Measurements from ENCODE around the gene PAFAH1B2. TPM values are rescaled to one million over a fixed set of nuclear protein-coding genes. Genes with fewer than 3 reads are reported as not detected.
"Not testable (repeated sequence)": the region's sequence is repeated elsewhere in the genome, so short reads cannot be mapped to it uniquely, and the experiment has no call there.

PAFAH1B2 gene
- total RNA-seq, 2 experiments from 2014 or later = 50.0 to 50.2 TPM

DNA sequence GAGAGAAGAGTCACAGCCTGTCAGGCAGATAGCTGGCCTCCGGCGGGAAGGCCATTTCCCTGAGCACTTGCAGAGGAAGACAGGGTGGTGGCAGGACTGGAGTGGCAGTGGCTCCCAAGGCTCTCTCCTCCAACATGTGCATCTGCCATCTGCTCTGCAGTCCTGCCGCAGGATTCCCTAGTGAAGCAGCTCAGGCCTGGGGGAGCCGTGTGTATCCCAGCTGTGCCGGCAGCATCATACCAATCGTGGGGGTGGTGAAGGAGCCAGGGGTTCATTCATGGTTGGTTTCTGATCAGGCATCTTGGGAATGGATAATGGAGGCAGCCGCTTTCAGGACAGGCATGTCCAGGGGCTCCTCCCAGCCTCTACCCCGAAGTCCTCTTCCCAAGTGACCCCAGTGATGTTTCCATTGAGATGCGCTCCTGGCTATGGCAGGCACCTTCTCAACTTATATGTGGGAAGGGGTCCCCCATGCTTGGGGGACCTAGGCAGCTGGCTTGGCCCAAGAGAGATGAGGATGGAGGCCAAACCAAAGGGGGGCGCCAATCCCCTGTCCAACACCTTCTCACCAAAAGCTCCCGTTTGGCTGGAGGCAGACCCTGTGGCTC is 61.2 kb downstream of the PAFAH1B2 start:
- Mint-ChIP-seq H3K4me3 (no peak overlapping the region), H3K9me3 (no peaks in the 10 kb centered on the region), H3K27ac (no peak overlapping the region), H3K4me1 (ENCODE audit: low read depth) (no peaks in the 10 kb centered on the region), H3K36me3 (ENCODE audit: low read depth) (peaks cover 20% of the 10 kb centered on the region), H3K27me3 (no peaks in the 10 kb centered on the region)
- ChIA-PET CTCF (no interaction called here), POLR2A (interaction anchor here (1.1 kb wide), 2 partner anchors 25 to 36 kb away, joined by 3 to 6 read pairs; no protein-coding TSS in a partner anchor)
- no peak for ATAC-seq
- intact Hi-C loops (cut with micrococcal nuclease) = loop anchor here (5.0 kb wide), 1 partner anchor 73 kb away; no protein-coding TSS in a partner anchor
- TF ChIP-seq, protein P1, sequence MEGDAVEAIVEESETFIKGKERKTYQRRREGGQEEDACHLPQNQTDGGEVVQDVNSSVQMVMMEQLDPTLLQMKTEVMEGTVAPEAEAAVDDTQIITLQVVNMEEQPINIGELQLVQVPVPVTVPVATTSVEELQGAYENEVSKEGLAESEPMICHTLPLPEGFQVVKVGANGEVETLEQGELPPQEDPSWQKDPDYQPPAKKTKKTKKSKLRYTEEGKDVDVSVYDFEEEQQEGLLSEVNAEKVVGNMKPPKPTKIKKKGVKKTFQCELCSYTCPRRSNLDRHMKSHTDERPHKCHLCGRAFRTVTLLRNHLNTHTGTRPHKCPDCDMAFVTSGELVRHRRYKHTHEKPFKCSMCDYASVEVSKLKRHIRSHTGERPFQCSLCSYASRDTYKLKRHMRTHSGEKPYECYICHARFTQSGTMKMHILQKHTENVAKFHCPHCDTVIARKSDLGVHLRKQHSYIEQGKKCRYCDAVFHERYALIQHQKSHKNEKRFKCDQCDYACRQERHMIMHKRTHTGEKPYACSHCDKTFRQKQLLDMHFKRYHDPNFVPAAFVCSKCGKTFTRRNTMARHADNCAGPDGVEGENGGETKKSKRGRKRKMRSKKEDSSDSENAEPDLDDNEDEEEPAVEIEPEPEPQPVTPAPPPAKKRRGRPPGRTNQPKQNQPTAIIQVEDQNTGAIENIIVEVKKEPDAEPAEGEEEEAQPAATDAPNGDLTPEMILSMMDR (IDR thresholded peaks at IDR 0.05) = no peak
- no peak for DNase-seq

DNA sequence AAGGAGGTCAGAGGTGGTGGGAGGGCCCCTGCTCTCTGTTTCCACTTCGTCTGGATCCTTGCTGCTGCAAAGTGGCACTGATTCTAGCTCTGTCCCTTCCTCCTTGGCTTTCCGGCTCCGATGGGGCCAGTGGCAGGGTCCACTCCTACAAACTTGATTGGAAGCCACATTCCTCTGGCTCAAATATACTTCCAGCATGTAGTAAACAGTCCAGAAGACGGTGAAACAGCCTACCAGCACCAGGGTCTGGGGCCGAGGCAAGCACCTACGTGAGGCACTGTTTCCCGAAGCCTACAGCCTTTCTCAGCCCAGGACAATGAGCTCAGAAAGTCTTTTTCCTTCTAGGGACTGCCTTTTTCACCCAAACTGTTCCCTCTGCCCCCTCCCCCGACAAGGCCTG is 62.0 kb downstream of the PAFAH1B2 start:
- H3K36me3 Mint-ChIP-seq (ENCODE audit: low read depth) = peaks cover 23% of the 10 kb centered on the region
- H3K27me3 Mint-ChIP-seq; H3K27ac Mint-ChIP-seq; CTCF ChIA-PET; ATAC-seq; H3K9me3 Mint-ChIP-seq; H3K4me3 Mint-ChIP-seq; DNase-seq; H3K4me1 Mint-ChIP-seq (ENCODE audit: low read depth): not testable (repeated sequence)
- intact Hi-C loops (cut with micrococcal nuclease) = loop anchor here (5.0 kb wide), 1 partner anchor 74 kb away; no protein-coding TSS in a partner anchor
- POLR2A ChIA-PET = interaction anchor here (1.1 kb wide), 1 partner anchor 36 kb away, joined by 3 read pairs; no protein-coding TSS in a partner anchor

DNA sequence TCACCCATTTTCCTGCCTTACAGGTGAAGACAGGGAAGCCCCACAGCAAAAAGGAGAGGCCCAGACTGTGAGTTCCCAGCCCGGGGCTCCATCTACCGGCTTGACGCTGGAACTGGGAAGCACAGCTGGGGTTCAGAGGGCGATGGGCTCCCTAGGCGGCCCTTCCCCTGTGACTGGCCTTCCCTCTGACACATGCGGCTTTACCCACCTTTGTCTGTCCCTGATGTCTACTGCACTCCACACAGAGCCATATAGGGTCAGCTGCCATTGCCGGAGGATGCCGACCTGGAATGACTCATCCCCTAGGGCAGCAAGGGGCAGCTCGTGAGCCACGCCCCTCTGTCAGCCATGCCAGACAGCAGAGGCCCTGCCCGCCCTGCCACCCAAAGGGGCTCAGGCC is 62.8 kb downstream of the PAFAH1B2 start:
- DNase-seq; ATAC-seq; H3K27ac Mint-ChIP-seq; H3K27me3 Mint-ChIP-seq; H3K4me1 Mint-ChIP-seq (ENCODE audit: low read depth); H3K9me3 Mint-ChIP-seq; CTCF ChIA-PET; H3K4me3 Mint-ChIP-seq; POLR2A ChIA-PET: not testable (repeated sequence)
- peaks cover 27% of the 10 kb centered on the region for H3K36me3 Mint-ChIP-seq (ENCODE audit: low read depth)
- intact Hi-C loops (cut with micrococcal nuclease) = loop anchor here (5.0 kb wide), 1 partner anchor 75 kb away; no protein-coding TSS in a partner anchor

DNA sequence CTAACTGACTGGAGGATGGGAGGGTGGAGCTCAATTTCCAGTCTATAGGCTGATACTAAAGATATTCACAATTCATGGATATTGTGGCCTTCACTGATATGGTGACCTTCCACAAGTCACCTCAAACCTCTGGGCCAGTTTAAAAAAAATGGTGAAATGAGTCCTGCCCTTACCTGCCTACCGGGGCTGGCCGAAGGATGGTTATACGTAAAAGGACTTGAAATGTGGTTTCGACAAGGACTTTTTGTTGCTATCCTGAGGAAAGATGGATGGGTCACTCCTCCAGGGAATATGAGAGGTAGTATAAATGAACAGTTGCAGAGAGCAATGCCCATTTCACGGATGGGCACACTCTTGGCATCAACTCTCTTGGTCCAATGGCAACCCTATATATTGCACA is 63.4 kb downstream of the PAFAH1B2 start:
- peaks cover 27% of the 10 kb centered on the region for H3K36me3 Mint-ChIP-seq (ENCODE audit: low read depth)
- ATAC-seq; H3K27me3 Mint-ChIP-seq; CTCF ChIA-PET; H3K9me3 Mint-ChIP-seq; H3K4me3 Mint-ChIP-seq; H3K27ac Mint-ChIP-seq; POLR2A ChIA-PET; DNase-seq; H3K4me1 Mint-ChIP-seq (ENCODE audit: low read depth): not testable (repeated sequence)
- intact Hi-C loops (cut with micrococcal nuclease) = loop anchor here (5.0 kb wide), 1 partner anchor 75 kb away; no protein-coding TSS in a partner anchor

DNA sequence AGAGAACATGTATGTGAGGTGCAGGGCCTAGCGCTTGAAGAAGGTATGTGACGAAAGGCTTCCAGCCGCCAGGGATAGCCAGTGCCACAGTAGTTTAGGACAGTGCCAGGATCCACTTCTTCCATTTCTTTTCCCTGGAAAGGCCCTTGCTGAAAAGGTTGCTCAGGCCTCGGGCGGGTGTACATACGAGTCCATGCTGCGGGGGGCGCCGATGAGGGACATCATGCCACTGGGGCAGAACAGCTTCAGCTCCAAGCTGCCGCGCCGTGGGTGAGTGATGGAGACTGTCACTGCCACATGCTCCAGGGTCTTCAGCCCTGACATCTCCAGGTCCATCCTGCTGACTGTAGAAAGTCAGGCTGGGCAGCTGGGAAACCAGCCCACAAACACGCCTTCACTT is 64.6 kb downstream of the PAFAH1B2 start:
- DNase-seq; POLR2A ChIA-PET; H3K27me3 Mint-ChIP-seq; H3K27ac Mint-ChIP-seq; H3K4me3 Mint-ChIP-seq; ATAC-seq; CTCF ChIA-PET; H3K9me3 Mint-ChIP-seq; H3K4me1 Mint-ChIP-seq (ENCODE audit: low read depth): not testable (repeated sequence)
- H3K36me3 Mint-ChIP-seq (ENCODE audit: low read depth) = peaks cover 32% of the 10 kb centered on the region
- intact Hi-C loops (cut with micrococcal nuclease) = loop anchor here (5.0 kb wide), 1 partner anchor 76 kb away; no protein-coding TSS in a partner anchor

DNA sequence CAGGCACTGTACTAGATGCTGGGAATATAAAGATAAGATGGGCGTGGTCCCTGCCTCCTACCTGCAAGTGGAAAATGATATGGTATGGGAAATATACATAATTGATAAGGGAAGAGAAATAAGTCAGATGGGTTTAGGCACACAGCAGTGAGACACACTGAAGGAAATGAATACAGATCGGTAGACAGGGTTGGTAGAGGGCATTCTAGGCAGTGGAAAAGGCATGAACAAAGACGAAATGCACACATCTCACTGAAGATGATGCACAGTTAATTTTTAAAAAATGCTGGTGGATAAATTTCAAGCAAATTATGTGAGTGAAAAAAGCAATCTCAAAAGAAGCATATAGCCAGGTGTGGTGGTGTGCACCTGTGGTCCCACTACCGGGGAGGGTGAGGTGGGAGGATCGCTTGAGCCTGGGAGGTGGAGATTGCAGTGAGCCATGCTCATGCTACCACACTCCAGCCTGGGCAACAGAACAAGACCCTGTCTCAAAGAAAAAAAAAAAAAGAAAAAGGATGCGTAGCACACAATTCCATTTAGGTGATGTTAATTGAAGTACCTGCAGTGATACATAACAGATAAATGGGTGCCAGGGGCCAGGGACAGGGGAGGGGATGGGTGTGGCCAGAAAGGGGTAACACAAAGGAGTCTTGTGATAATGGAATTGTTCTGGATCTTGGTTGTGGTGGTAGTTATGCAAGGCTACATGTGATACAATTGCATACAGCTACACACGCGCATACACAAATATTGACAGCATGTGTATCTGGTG is 65.5 kb downstream of the PAFAH1B2 start:
- POLR2A ChIA-PET; H3K27me3 Mint-ChIP-seq; DNase-seq; H3K4me1 Mint-ChIP-seq (ENCODE audit: low read depth); H3K4me3 Mint-ChIP-seq; CTCF ChIA-PET; ATAC-seq; H3K27ac Mint-ChIP-seq; H3K9me3 Mint-ChIP-seq: not testable (repeated sequence)
- H3K36me3 Mint-ChIP-seq (ENCODE audit: low read depth) = peaks cover 34% of the 10 kb centered on the region
- intact Hi-C loops (cut with micrococcal nuclease) = loop anchor here (5.0 kb wide), 1 partner anchor 77 kb away; no protein-coding TSS in a partner anchor

DNA sequence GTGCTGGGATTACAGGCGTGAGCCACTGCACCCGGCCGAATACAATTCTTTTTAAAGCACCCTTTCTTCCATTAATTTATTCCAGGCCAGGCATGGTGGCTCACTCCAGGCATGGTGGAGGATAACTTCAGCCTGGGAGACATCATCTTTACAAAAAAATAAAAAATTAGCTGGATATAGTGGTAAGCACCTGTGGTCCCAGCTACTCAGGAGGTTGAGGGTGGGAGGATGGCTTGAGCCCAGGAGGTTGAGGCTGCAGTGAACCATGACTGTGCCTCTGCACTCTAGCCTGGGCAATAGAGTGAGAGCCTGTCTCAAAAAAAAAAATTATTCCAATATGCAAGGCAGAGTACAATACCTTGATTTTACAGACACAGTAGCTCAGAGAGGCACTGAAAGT is 66.5 kb downstream of the PAFAH1B2 start:
- ChIA-PET POLR2A (interaction anchor here (0.8 to 1.2 kb wide), 2 partner anchors 9 to 17 kb away, joined by 4 read pairs; no protein-coding TSS in a partner anchor), CTCF (interaction anchor here (1.1 to 1.5 kb wide), 2 partner anchors 16 to 114 kb away, joined by 3 to 8 read pairs; no protein-coding TSS in a partner anchor)
- TF ChIP-seq, protein P1 (IDR thresholded peaks at IDR 0.05) = no peak
- Mint-ChIP-seq H3K27me3 (no peaks in the 10 kb centered on the region), H3K4me1 (ENCODE audit: low read depth) (no peaks in the 10 kb centered on the region), H3K27ac (no peak overlapping the region), H3K9me3 (no peaks in the 10 kb centered on the region), H3K36me3 (ENCODE audit: low read depth) (peaks cover 29% of the 10 kb centered on the region), H3K4me3 (no peak overlapping the region)
- ATAC-seq (no peak), DNase-seq (no peak)
- intact Hi-C loops (cut with micrococcal nuclease) = no loop called here

Data from activated CD8-positive, alpha-beta T cell treated with anti-CD3 and anti-CD28 coated beads for 36 hours (primary cell).